T-cell (primary cell): ENCODE results near the gene DDX3X. TPM values are rescaled to one million over a fixed set of nuclear protein-coding genes. Genes with fewer than 3 reads are reported as not detected.
"Not testable (repeated sequence)": the region's sequence is repeated elsewhere in the genome, so short reads cannot be mapped to it uniquely, and the experiment has no call there.

Experiments used
- ATAC-seq, 4 experiments: fragments of 200-7000 bp in 3 of 4; fragments of 150-1000 bp in 1 of 4; cut with Tn5 transposase; replicated peaks in 1 of 4; 1 replicate in 3 of 4; 2 replicates in 1 of 4; pipeline ENCODE4 v1.10.0; 2021; ENCODE audit warnings: moderate library complexity in 3 of 4, mild to moderate bottlenecking in 2 of 4, moderate number of reproducible peaks in 1 of 4
- CTCF ChIA-PET, 2 donors: fragments of 300-600 bp; sonication (Branson Sonifier 250); formaldehyde crosslinking; loops; one replicate each; lab custom pipeline; 2022; ENCODE audit warnings: antibody characterized with exemption in 2 of 2; lab: Charles Lee
- POLR2A ChIA-PET, 2 donors: fragments of 300-600 bp; sonication (Branson Sonifier 250); formaldehyde crosslinking; loops; one replicate each; lab custom pipeline; 2022; ENCODE audit warnings: antibody characterized with exemption in 2 of 2; lab: Charles Lee
- DNase-seq, 35 experiments: peaks; one replicate each; pipeline versions ENCODE4 v3.0.0 to v3.0.0-alpha.2; 2013 to 2023
- H3K27ac ChIP-seq: one replicate; pipeline ENCODE4 v1.5.1; 2013; ENCODE audit warnings: low read length
- H3K27me3 ChIP-seq, 2 experiments: replicated peaks in 1 of 2; 1 replicate in 1 of 2; 2 replicates in 1 of 2; pipeline versions ENCODE4 v1.6.1 to v1.7.0; 2013; ENCODE audit warnings: low read length in 1 of 2, mixed read lengths in 1 of 2; ENCODE audit not compliant: control insufficient read depth in 2 of 2, insufficient read depth in 2 of 2; ENCODE audit errors: extremely low read depth in 1 of 2
- H3K36me3 ChIP-seq, 2 donors: 1 replicate in 1 of 2; 2 replicates in 1 of 2; pipeline versions ENCODE4 v1.6.1 to v1.7.0; 2013; ENCODE audit warnings: low read length in 1 of 2; ENCODE audit not compliant: control insufficient read depth in 2 of 2, insufficient read depth in 1 of 2; ENCODE audit errors: extremely low read depth in 1 of 2
- H3K4me1 ChIP-seq, 2 experiments: 1 replicate in 1 of 2; 2 replicates in 1 of 2; pipeline versions ENCODE4 v1.6.1 to v1.7.0; 2013; ENCODE audit warnings: low read length in 2 of 2, mixed read lengths in 1 of 2; ENCODE audit not compliant: insufficient read depth in 2 of 2, control insufficient read depth in 1 of 2; ENCODE audit errors: extremely low read depth in 1 of 2
- H3K4me3 ChIP-seq, 2 donors: 1 replicate in 1 of 2; 2 replicates in 1 of 2; pipeline versions ENCODE4 v1.5.1 to v1.7.0; 2013; ENCODE audit warnings: mild to moderate bottlenecking in 2 of 2, low read length in 1 of 2, moderate library complexity in 1 of 2; ENCODE audit not compliant: control insufficient read depth in 1 of 2; ENCODE audit errors: extremely low read depth in 1 of 2
- H3K9me3 ChIP-seq: 2 replicates; pipeline ENCODE4 v1.7.0; 2013
- H3K27ac Mint-ChIP-seq, 2 donors: one replicate each; pipeline ENCODE4 v1.8.0; 2020 to 2021; ENCODE audit warnings: mild to moderate bottlenecking in 2 of 2, mixed read lengths in 2 of 2
- H3K27me3 Mint-ChIP-seq, 2 donors: one replicate each; pipeline ENCODE4 v1.8.0; 2021 to 2022; ENCODE audit warnings: mixed read lengths in 2 of 2
- H3K36me3 Mint-ChIP-seq: one replicate; pipeline ENCODE4 v1.8.0; 2021; ENCODE audit warnings: mixed read lengths
- H3K4me1 Mint-ChIP-seq, 3 donors: one replicate each; pipeline ENCODE4 v1.8.0; 2020 to 2022; ENCODE audit warnings: mixed read lengths in 3 of 3, mild to moderate bottlenecking in 1 of 3
- H3K4me3 Mint-ChIP-seq, 3 donors: one replicate each; pipeline ENCODE4 v1.8.0; 2020 to 2022; ENCODE audit warnings: mild to moderate bottlenecking in 3 of 3, mixed read lengths in 3 of 3, moderate library complexity in 3 of 3
- H3K9me3 Mint-ChIP-seq, 3 donors: one replicate each; pipeline ENCODE4 v1.8.0; 2020 to 2022; ENCODE audit warnings: mixed read lengths in 3 of 3
- WGBS: methylation state at CpG from one replicate; pipeline ENCODE4 v1.1.5; 2013; ENCODE audit warnings: missing lambda C conversion rate; ENCODE audit not compliant: insufficient coverage; 5-methylcytosine and 5-hydroxymethylcytosine counted together
- total RNA-seq, 35 experiments: library from RNA in 6 of 35; stranded (reverse) in 6 of 35; fragments of 120-200 nt in 1 of 35; gene quantifications; one replicate each; pipeline versions ENCODE4 v1.2.1 to v1.2.4 and lab custom pipeline; 2013 to 2026

Gene DDX3X
- total RNA-seq, 5 donors from 2014 or later (not counting 1 experiment from before 2014, with no cell fraction given), result 253 to 1,077 (median 367) TPM

- ChIA-PET CTCF (no interaction called here), POLR2A (interaction anchor here in 1 of 2 donors (0.6 kb wide), 1 partner anchor 21 kb away, joined by 4 read pairs; the partner anchor contains the start of gene DDX3X)
- no peaks in the 10 kb centered on the region for H3K9me3 ChIP-seq
- WGBS, result no CpG with 5 or more reads among the region's 1 CpG
- no peaks in the 10 kb centered on the region for H3K27me3 ChIP-seq
- Mint-ChIP-seq H3K4me3 (no peak overlapping the region), H3K27me3 (no peaks in the 10 kb centered on the region), H3K4me1 (peaks cover 0 to 3% (median 0%) of the 10 kb centered on the region in 3 donors), H3K9me3 (no peaks in the 10 kb centered on the region), H3K36me3 (no peaks in the 10 kb centered on the region), H3K27ac (no peak overlapping the region)
- no peak for DNase-seq
- no peak for ATAC-seq
- no peaks in the 10 kb centered on the region for H3K36me3 ChIP-seq
- no peaks in the 10 kb centered on the region for H3K4me1 ChIP-seq
- no peak overlapping the region for H3K4me3 ChIP-seq
- H3K27ac ChIP-seq, result no peak overlapping the region
These were observed 21.2 kb upstream of the DDX3X start for GRCh38 chrX:41312786-41313185.

DNA sequence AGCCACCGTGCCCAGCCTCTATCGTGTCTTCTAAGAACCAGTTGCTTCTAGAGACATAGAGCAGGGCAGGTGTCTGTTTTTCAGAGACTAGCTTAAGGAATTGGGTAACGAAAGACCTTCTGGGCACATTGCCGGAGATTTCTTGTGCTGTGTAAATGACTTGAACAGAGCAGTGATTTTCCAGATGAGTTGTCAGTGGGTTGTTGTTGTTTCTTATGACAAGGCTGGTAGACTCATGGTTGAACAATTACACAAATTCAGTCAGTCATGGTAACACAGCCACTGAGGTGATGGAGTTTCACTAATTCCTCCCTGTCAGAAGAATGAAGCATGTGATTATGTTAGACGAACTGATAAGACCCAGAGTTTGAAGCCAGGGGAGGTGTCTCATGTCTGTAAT lies 20.5 kb upstream of the DDX3X start:
- CTCF ChIA-PET, result interaction anchor here in 1 of 2 donors (0.6 kb wide), 1 partner anchor 109 kb away, joined by 3 read pairs; no protein-coding TSS in a partner anchor
- POLR2A ChIA-PET, result interaction anchor here in 1 of 2 donors (0.7 kb wide), 1 partner anchor 18 kb away, joined by 3 read pairs; no protein-coding TSS in a partner anchor
- Histone ChIP-seq H3K27me3 (no peaks in the 10 kb centered on the region), H3K9me3 (no peaks in the 10 kb centered on the region), H3K4me1 (no peaks in the 10 kb centered on the region), H3K36me3 (no peaks in the 10 kb centered on the region), H3K4me3 (no peak overlapping the region), H3K27ac (no peak overlapping the region)
- no peak overlapping the region for H3K4me3 Mint-ChIP-seq
- no peaks in the 10 kb centered on the region for H3K27me3 Mint-ChIP-seq
- H3K36me3 Mint-ChIP-seq, result no peaks in the 10 kb centered on the region
- H3K4me1 Mint-ChIP-seq, result peaks cover 0 to 3% (median 0%) of the 10 kb centered on the region in 3 donors
- WGBS, result 93% methylated on average over 3 of the region's 5 CpGs
- H3K27ac Mint-ChIP-seq, result no peak overlapping the region
- no peak for DNase-seq
- no peak for ATAC-seq
- no peaks in the 10 kb centered on the region for H3K9me3 Mint-ChIP-seq

DNA sequence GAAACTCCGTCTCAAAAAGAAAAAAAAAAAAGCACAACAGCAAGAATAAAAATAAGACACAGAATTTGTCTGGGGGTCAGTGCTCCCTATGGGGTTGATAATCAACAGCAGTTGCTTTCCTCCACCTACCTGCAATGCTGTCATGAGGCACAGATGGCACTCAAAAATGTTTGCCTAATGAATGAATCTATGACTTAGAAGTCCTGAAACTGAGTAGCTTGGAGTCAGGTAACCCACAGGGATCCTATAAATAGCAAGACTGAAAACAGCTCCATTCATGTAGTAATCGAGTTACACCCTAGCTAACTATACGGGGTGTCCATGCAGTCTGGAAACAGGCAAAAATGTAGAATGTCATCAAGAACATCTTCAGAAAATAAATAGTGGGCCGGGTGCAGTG lies 19.8 kb upstream of the DDX3X start:
- Histone ChIP-seq H3K4me1 (no peaks in the 10 kb centered on the region), H3K27ac (no peak overlapping the region), H3K27me3 (no peaks in the 10 kb centered on the region), H3K4me3 (no peak overlapping the region), H3K36me3 (no peaks in the 10 kb centered on the region), H3K9me3 (no peaks in the 10 kb centered on the region)
- ChIA-PET POLR2A (interaction anchor here (0.5 to 0.7 kb wide), 2 partner anchors 14 to 17 kb away, joined by 3 to 5 read pairs; no protein-coding TSS in a partner anchor), CTCF (interaction anchor here in 1 of 2 donors (0.7 kb wide), 1 partner anchor 1123 kb away, joined by 3 read pairs; no protein-coding TSS in a partner anchor)
- H3K27me3 Mint-ChIP-seq, result no peaks in the 10 kb centered on the region
- no peak overlapping the region for H3K27ac Mint-ChIP-seq
- peaks cover 0 to 3% (median 0%) of the 10 kb centered on the region in 3 donors for H3K4me1 Mint-ChIP-seq
- no peak for DNase-seq
- no peaks in the 10 kb centered on the region for H3K36me3 Mint-ChIP-seq
- ATAC-seq, result no peak
- H3K4me3 Mint-ChIP-seq, result no peak overlapping the region
- 86% methylated on average over 1 of the region's 4 CpGs for WGBS
- no peaks in the 10 kb centered on the region for H3K9me3 Mint-ChIP-seq

DNA sequence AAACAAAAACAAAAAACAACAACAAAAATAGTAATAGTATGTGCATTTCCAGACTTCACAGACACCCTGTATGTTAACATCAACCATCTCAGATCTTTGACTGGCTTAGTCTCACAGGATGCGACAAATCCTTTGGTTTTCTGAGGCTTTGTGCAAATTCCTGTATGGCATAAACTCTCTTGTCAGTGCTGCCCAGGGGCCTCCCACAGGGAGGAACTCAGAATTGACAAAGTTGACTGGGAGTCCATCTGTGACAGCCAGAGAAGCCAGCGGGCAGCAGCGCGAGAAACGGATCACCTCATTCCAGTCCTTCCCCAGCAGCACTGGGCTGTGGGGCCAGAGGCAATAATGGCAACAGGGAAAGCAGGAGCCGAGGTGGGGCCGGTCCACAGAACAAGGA lies 19.1 kb upstream of the DDX3X start:
- WGBS, result 83% methylated on average over 4 of the region's 7 CpGs
- CTCF ChIA-PET, result no interaction called here

DNA sequence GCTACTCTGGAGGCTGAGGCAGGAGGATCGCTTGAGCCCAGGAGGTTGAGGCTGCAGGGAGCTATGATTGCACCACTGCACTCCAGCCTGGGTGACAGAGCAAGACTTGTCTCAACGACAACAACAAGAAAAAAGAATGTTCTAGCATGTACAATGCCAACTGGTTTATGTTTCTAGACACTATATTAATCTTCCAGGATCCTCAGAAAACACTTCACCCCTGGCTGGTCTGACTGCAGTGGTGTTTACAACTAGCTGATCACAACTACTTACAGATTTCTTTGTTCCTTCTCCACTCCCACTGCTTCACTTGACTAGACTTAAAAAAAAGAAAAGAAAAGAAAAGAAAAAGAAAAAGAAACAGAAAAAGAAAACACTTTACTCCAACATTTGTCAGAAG lies 17.7 kb upstream of the DDX3X start:
- CTCF ChIA-PET, H3K27ac ChIP-seq, H3K4me1 ChIP-seq, H3K9me3 ChIP-seq, H3K4me1 Mint-ChIP-seq, H3K27me3 ChIP-seq, H3K4me3 Mint-ChIP-seq, POLR2A ChIA-PET, ATAC-seq, H3K36me3 Mint-ChIP-seq, DNase-seq, H3K4me3 ChIP-seq, H3K27me3 Mint-ChIP-seq, H3K9me3 Mint-ChIP-seq, H3K36me3 ChIP-seq: not testable (repeated sequence)
- H3K27ac Mint-ChIP-seq, result peak overlapping the region in 1 of 2 donors; percentile 59
- no CpG with 5 or more reads among the region's 2 CpGs for WGBS

More for the DNA sequence above, 19.1 kb upstream of the DDX3X start:
- Mint-ChIP-seq H3K27ac (no peak overlapping the region), H3K4me3 (no peak overlapping the region), H3K27me3 (no peaks in the 10 kb centered on the region), H3K4me1 (peaks cover 0 to 3% (median 0%) of the 10 kb centered on the region in 3 donors), H3K9me3 (no peaks in the 10 kb centered on the region), H3K36me3 (no peaks in the 10 kb centered on the region)
- DNase-seq, result no peak
- POLR2A ChIA-PET, result no interaction called here
- no peak overlapping the region for H3K27ac ChIP-seq
- no peak for ATAC-seq
- H3K4me1 ChIP-seq, result no peaks in the 10 kb centered on the region
- H3K9me3 ChIP-seq, result no peaks in the 10 kb centered on the region
- no peaks in the 10 kb centered on the region for H3K36me3 ChIP-seq
- no peaks in the 10 kb centered on the region for H3K27me3 ChIP-seq
- no peak overlapping the region for H3K4me3 ChIP-seq

GRCh38 chrX:41317477-41318208 lies 16.3 kb upstream of the DDX3X start:
- no peak overlapping the region for H3K4me3 ChIP-seq
- H3K4me1 Mint-ChIP-seq, result no peaks in the 10 kb centered on the region
- ATAC-seq (no peak), DNase-seq (no peak)
- no peaks in the 10 kb centered on the region for H3K36me3 Mint-ChIP-seq
- WGBS, result 100% methylated on average over 1 of the region's 6 CpGs
- no peak overlapping the region for H3K27ac Mint-ChIP-seq
- no peaks in the 10 kb centered on the region for H3K9me3 ChIP-seq
- H3K27ac ChIP-seq, result no peak overlapping the region
- H3K27me3 ChIP-seq, result no peaks in the 10 kb centered on the region
- POLR2A ChIA-PET, result interaction anchor here in 1 of 2 donors (0.5 kb wide), 1 partner anchor 1063 kb away, joined by 3 read pairs; no protein-coding TSS in a partner anchor
- CTCF ChIA-PET, result interaction anchor here in 1 of 2 donors (0.6 kb wide), 1 partner anchor 38 kb away, joined by 5 read pairs; no protein-coding TSS in a partner anchor
- H3K36me3 ChIP-seq, result no peaks in the 10 kb centered on the region
- H3K27me3 Mint-ChIP-seq, result no peaks in the 10 kb centered on the region
- no peaks in the 10 kb centered on the region for H3K9me3 Mint-ChIP-seq
- no peaks in the 10 kb centered on the region for H3K4me1 ChIP-seq
- H3K4me3 Mint-ChIP-seq, result no peak overlapping the region
